ENCODE data around the gene U2AF1. TPM values are rescaled to one million over a fixed set of nuclear protein-coding genes. Genes with fewer than 3 reads are reported as not detected.

U2AF1 gene
- total RNA-seq, 1 experiment from 2014 or later, result 43.4 TPM

Other genes with a start within 250 kb of the U2AF1 start
- gene WDR4, start 228.0 kb downstream of the U2AF1 start, total RNA-seq (2014; rRNA removed), result 35.3 and 53.8 TPM in 2 replicates
- 61.6 and 65.8 TPM in 2 replicates for gene NDUFV3, start 214.3 kb downstream of the U2AF1 start, total RNA-seq (2014; rRNA removed)
- not detected in 2 replicates for gene ERVH48-1, start 181.9 kb downstream of the U2AF1 start, total RNA-seq (2014; rRNA removed)
- gene PKNOX1, start 133.0 kb downstream of the U2AF1 start, total RNA-seq (2014; rRNA removed), result 14.9 and 19.7 TPM in 2 replicates
- gene CBS, start 31.7 kb downstream of the U2AF1 start, total RNA-seq (2014; rRNA removed), result 8.9 and 9.6 TPM in 2 replicates
- not detected in 2 replicates for gene CRYAA, start 61.4 kb upstream of the U2AF1 start, total RNA-seq (2014; rRNA removed)